PFSK-1 (cell line): ENCODE results near the gene KCNH1.

ENCODE experiments used
- FOXP2 ChIP-seq: optimal IDR thresholded peaks from 2 replicates; pipeline ENCODE3; 2011; ENCODE audit warnings: borderline replicate concordance, control low read depth, inconsistent platforms; ENCODE audit not compliant: insufficient read depth; ENCODE audit errors: extremely low read length, extremely low read depth
- POLR2AphosphoS5 ChIP-seq: IDR thresholded peaks from 2 replicates; pipeline ENCODE4 v1.6.1; 2012; ENCODE audit warnings: low read depth, mild to moderate bottlenecking, control low read depth, low read length, moderate library complexity
- REST ChIP-seq, 2 experiments: IDR thresholded peaks; 2 replicates each; pipeline versions ENCODE4 v1.6.1 to v1.8.0; 2011 to 2012; ENCODE audit warnings: low read depth in 2 of 2, low read length in 2 of 2, control low read depth in 1 of 2, inconsistent platforms in 1 of 2, mild to moderate bottlenecking in 1 of 2, moderate library complexity in 1 of 2; ENCODE audit not compliant: insufficient read depth in 1 of 2
- SIN3A ChIP-seq: IDR thresholded peaks from 2 replicates; pipeline ENCODE4 v1.6.1; 2012; ENCODE audit warnings: mild to moderate bottlenecking, low read length, moderate library complexity, borderline replicate concordance; ENCODE audit not compliant: insufficient read depth
- TAF1 ChIP-seq: IDR thresholded peaks from 2 replicates; pipeline ENCODE4 v1.6.1; 2012; ENCODE audit warnings: low read length, control low read depth, borderline replicate concordance; ENCODE audit not compliant: insufficient read depth

The KCNH1 gene

GRCh38 chr1:210633140-210633539 is 500.8 kb downstream of the KCNH1 start:
- TF ChIP-seq FOXP2 = no peak
- no peak for TF ChIP-seq SIN3A
- no peak for TF ChIP-seq POLR2AphosphoS5
- TF ChIP-seq REST (IDR thresholded peaks at IDR 0.05; ENCODE audit: insufficient read depth in 1 of 2, low read depth in 2 of 2, low read length in 2 of 2) = no peak

GRCh38 chr1:210631399-210631798 is 502.5 kb downstream of the KCNH1 start:
- TF ChIP-seq TAF1 = no peak
- TF ChIP-seq POLR2AphosphoS5 = no peak
- TF ChIP-seq SIN3A = no peak
- TF ChIP-seq REST (IDR thresholded peaks at IDR 0.05; ENCODE audit: insufficient read depth in 1 of 2, low read depth in 2 of 2, low read length in 2 of 2) = no peak
- TF ChIP-seq FOXP2 = no peak

- no peak for TF ChIP-seq REST (IDR thresholded peaks at IDR 0.05; ENCODE audit: insufficient read depth in 1 of 2, low read depth in 2 of 2, low read length in 2 of 2)
- no peak for TF ChIP-seq FOXP2
- no peak for TF ChIP-seq SIN3A
- TF ChIP-seq TAF1 = no peak
- TF ChIP-seq POLR2AphosphoS5 = no peak
Observed at GRCh38 chr1:210629276-210629675, 504.7 kb downstream of the KCNH1 start.

- TF ChIP-seq POLR2AphosphoS5 = no peak
- no peak for TF ChIP-seq TAF1
- TF ChIP-seq REST (IDR thresholded peaks at IDR 0.05; ENCODE audit: insufficient read depth in 1 of 2, low read depth in 2 of 2, low read length in 2 of 2) = no peak
- TF ChIP-seq SIN3A = no peak
- no peak for TF ChIP-seq FOXP2
Observed at GRCh38 chr1:210627755-210628154, 506.2 kb downstream of the KCNH1 start.
